K562 (cell line): ENCODE results near the gene TGM3. TPM values are rescaled to one million over a fixed set of nuclear protein-coding genes. Genes with fewer than 3 reads are reported as not detected.

Experiments used
- ATAC-seq: fragments of 200-7000 bp; cut with Tn5 transposase; 3 replicates; pipeline ENCODE4 v1.9.1; 2020; ENCODE audit warnings: moderate library complexity
- BruUV-seq: library from RNA; stranded (reverse); fragments of 400-500 nt; replicated peaks from 2 replicates; lab custom pipeline; 2021; lab: Mats Ljungman, UMichigan
- CTCF ChIA-PET: fragments of 300-600 bp; formaldehyde crosslinking; extraction: SDS; loops from one replicate; lab custom pipeline; 2021; ENCODE audit warnings: low intra/inter-chr PET ratio; lab: Yijun Ruan, JAX
- POLR2A ChIA-PET: fragments of 300-600, 350-650 bp; sonication (Branson Sonifier 250); formaldehyde crosslinking; extraction: SDS; loops from one replicate; lab custom pipeline; 2021; ENCODE audit warnings: antibody characterized with exemption, inconsistent platforms; lab: Yijun Ruan, JAX
- DNase-seq, 4 experiments: peaks; one replicate each; pipeline versions ENCODE4 v3.0.0 to v3.0.0-alpha.2; 2011 to 2018; ENCODE audit warnings: low spot score in 3 of 4, mixed read lengths in 3 of 4; ENCODE audit errors: extremely low read depth in 1 of 4
- FAIRE-seq: peaks from 2 replicates; lab custom pipeline; 2011; peaks lifted over from hg19 to GRCh38; lab: Jason Lieb, UNC
- H2AFZ ChIP-seq: 2 replicates; pipeline ENCODE4 v1.6.0; 2011; ENCODE audit warnings: low read depth, low read length, control low read depth, inconsistent platforms
- H3K27ac ChIP-seq: fragments of 200-600 bp; 3 replicates; pipeline ENCODE4 v1.8.0; 2011; ENCODE audit warnings: low read depth, mild to moderate bottlenecking, control low read depth, inconsistent platforms, low read length, moderate library complexity, mixed read lengths; ENCODE audit errors: extremely low read depth
- H3K27me3 ChIP-seq, 2 experiments: fragments of 300-600 bp in 1 of 2; 2 replicates in 1 of 2; 3 replicates in 1 of 2; pipeline versions ENCODE4 v1.6.0 to v1.8.0; 2011; ENCODE audit warnings: inconsistent platforms in 2 of 2, low read length in 2 of 2, mild to moderate bottlenecking in 1 of 2, mixed read lengths in 1 of 2, moderate library complexity in 1 of 2; ENCODE audit not compliant: control insufficient read depth in 2 of 2, insufficient read depth in 2 of 2
- H3K36me3 ChIP-seq: fragments of 300-600 bp; 3 replicates; pipeline ENCODE4 v1.8.0; 2011; ENCODE audit warnings: mild to moderate bottlenecking, low read length, inconsistent platforms; ENCODE audit not compliant: control insufficient read depth, insufficient read depth
- H3K4me1 ChIP-seq, 2 experiments: fragments of 200-600 bp in 1 of 2; replicated peaks in 1 of 2; 2 replicates in 1 of 2; 3 replicates in 1 of 2; pipeline versions ENCODE4 v1.5.1 to v1.8.0; 2011; ENCODE audit warnings: inconsistent platforms in 2 of 2, low read length in 2 of 2, mild to moderate bottlenecking in 1 of 2, mixed read lengths in 1 of 2, moderate library complexity in 1 of 2; ENCODE audit not compliant: control insufficient read depth in 2 of 2, insufficient read depth in 2 of 2
- H3K4me2 ChIP-seq: 2 replicates; pipeline ENCODE4 v1.6.1; 2011; ENCODE audit warnings: low read length, control low read depth, inconsistent platforms, mixed read lengths; ENCODE audit not compliant: insufficient read depth
- H3K4me3 ChIP-seq: fragments of 200-600 bp; sonication (generic), shearing (Covaris generic); 2 replicates; pipeline ENCODE4 v1.5.1; 2016; ENCODE audit warnings: control low read depth, inconsistent platforms
- H3K79me2 ChIP-seq: fragments of 200-600 bp; 3 replicates; pipeline ENCODE4 v1.8.0; 2011; ENCODE audit warnings: low read length, inconsistent platforms; ENCODE audit not compliant: control insufficient read depth, insufficient read depth
- H3K9ac ChIP-seq, 2 experiments: 2 replicates each; pipeline versions ENCODE4 v1.6.0 to v1.6.1; 2011; ENCODE audit warnings: low read depth in 2 of 2, low read length in 2 of 2, control low read depth in 1 of 2, inconsistent platforms in 1 of 2, mild to moderate bottlenecking in 1 of 2, mixed read lengths in 1 of 2; ENCODE audit not compliant: insufficient read depth in 1 of 2
- H3K9me1 ChIP-seq: one replicate; pipeline ENCODE4 v1.6.0; 2011; ENCODE audit warnings: inconsistent platforms, mild to moderate bottlenecking, low read length, moderate library complexity; ENCODE audit not compliant: control insufficient read depth, insufficient read depth
- H3K9me3 ChIP-seq: replicated peaks from 2 replicates; pipeline ENCODE4 v1.5.1; 2011; ENCODE audit warnings: low read depth, low read length, inconsistent platforms; ENCODE audit not compliant: control insufficient read depth, insufficient read depth
- H4K20me1 ChIP-seq: replicated peaks from 2 replicates; pipeline ENCODE4 v1.6.1; 2011; ENCODE audit warnings: low read length, inconsistent platforms, mixed read lengths; ENCODE audit not compliant: control insufficient read depth, insufficient read depth
- AFF4 ChIP-seq: sonication (generic); formaldehyde crosslinking; IDR thresholded peaks from 2 replicates; pipeline ENCODE4 v1.8.0; 2023; ENCODE audit warnings: mild to moderate bottlenecking, missing genetic modification reagents
- CREB3L1 ChIP-seq: fragments of 450-650 bp; IDR thresholded peaks from 2 replicates; pipeline ENCODE4 v1.6.1; 2014; ENCODE audit warnings: low read depth, mild to moderate bottlenecking, moderate library complexity, borderline replicate concordance
- DACH1 ChIP-seq: fragments of 450-650 bp; IDR thresholded peaks from 2 replicates; pipeline ENCODE4 v1.6.1; 2018; ENCODE audit not compliant: partially characterized antibody
- DPF2 ChIP-seq: fragments of 450-650 bp; IDR thresholded peaks from 2 replicates; pipeline ENCODE4 v1.6.1; 2016
- E2F3 ChIP-seq: fragments of 250-450 bp; sonication (Bioruptor Pico); IDR thresholded peaks from 2 replicates; pipeline ENCODE4 v1.4.0; 2020; ENCODE audit warnings: mild to moderate bottlenecking
- E2F6 ChIP-seq, 2 experiments: IDR thresholded peaks; 2 replicates each; pipeline ENCODE4 v1.6.1; 2011; ENCODE audit warnings: borderline replicate concordance in 1 of 2, control low read depth in 1 of 2, low read depth in 1 of 2, low read length in 1 of 2, mild to moderate bottlenecking in 1 of 2, mixed read lengths in 1 of 2, moderate library complexity in 1 of 2; ENCODE audit not compliant: insufficient read depth in 1 of 2, insufficient read length in 1 of 2, poor library complexity in 1 of 2, severe bottlenecking in 1 of 2; ENCODE audit errors: extremely low read depth in 1 of 2
- EP300 ChIP-seq: IDR thresholded peaks from 2 replicates; pipeline ENCODE4 v1.6.1; 2012; ENCODE audit warnings: low read length, improper control_type of control experiment
- IRF1 ChIP-seq: sonication (generic); formaldehyde crosslinking; IDR thresholded peaks from 2 replicates; pipeline ENCODE4 v1.8.0; 2022; ENCODE audit warnings: missing genetic modification reagents, mild to moderate bottlenecking, borderline replicate concordance
- MAFG ChIP-seq: fragments of 450-650 bp; conservative IDR thresholded peaks from 2 replicates; pipeline ENCODE4 v1.6.1; 2016; ENCODE audit warnings: missing genetic modification characterization, missing compliant biosample characterization
- POU5F1 ChIP-seq: fragments of 150-350 bp; IDR thresholded peaks from 2 replicates; pipeline ENCODE4 v1.6.1; 2014; ENCODE audit warnings: borderline replicate concordance, low read length, low read depth, mild to moderate bottlenecking; ENCODE audit not compliant: partially characterized antibody
- RBFOX2 ChIP-seq: fragments of 200-400 bp; formaldehyde crosslinking; IDR thresholded peaks from 2 replicates; pipeline ENCODE4 v1.6.1; 2017; ENCODE audit warnings: low read depth, mild to moderate bottlenecking, low read length, moderate library complexity
- RUNX1 ChIP-seq: sonication (generic); IDR thresholded peaks from 2 replicates; pipeline ENCODE4 v1.6.1; 2016; ENCODE audit warnings: antibody characterized with exemption, low read depth
- SOX6 ChIP-seq: fragments of 450-650 bp; IDR thresholded peaks from 2 replicates; pipeline ENCODE4 v1.6.1; 2014; ENCODE audit warnings: mild to moderate bottlenecking
- ZNF121 ChIP-seq: sonication (generic); formaldehyde crosslinking; conservative IDR thresholded peaks from 2 replicates; pipeline ENCODE4 v1.8.0; 2022; ENCODE audit warnings: missing genetic modification reagents
- ZNF561 ChIP-seq: fragments of 450-650 bp; formaldehyde crosslinking; conservative IDR thresholded peaks from 2 replicates; pipeline ENCODE4 v1.4.0; 2020; ENCODE audit warnings: mild to moderate bottlenecking, moderate library complexity
- WGBS: fragments of 100-300 bp; shearing (Covaris generic); methylation state at CpG from one replicate; pipeline ENCODE4 v1.1.6; 2016; ENCODE audit warnings: low coverage, mixed read lengths; ENCODE audit not compliant: insufficient coverage; ENCODE audit errors: missing lambda C conversion rate; 5-methylcytosine and 5-hydroxymethylcytosine counted together
- in situ Hi-C: fragments of 300-500 bp; cut with MboI; formaldehyde crosslinking; loops from 4 replicates; pipeline ENCODE4 v1.15.0; 2018; ENCODE audit warnings: inconsistent platforms, mixed read lengths
- intact Hi-C: fragments of 100-400 bp; cut with micrococcal nuclease; formaldehyde crosslinking; loops from 2 replicates; pipeline ENCODE4 v1.14.2; 2022
- polyA plus RNA-seq, 8 experiments: library from polyadenylated mRNA; depleted of rRNA in 4 of 8; stranded (reverse) in 5 of 8; unstranded in 3 of 8; fragments of >200 nt; fragmentation: Nextera tagmentation in 2 of 8; fragmentation: Illumina TruSeq in 1 of 8; extraction: Ambion mirVana in 2 of 8; extraction: Trizol in 1 of 8; gene quantifications; 2 replicates each; pipeline versions ENCODE4 v1.2.1 to v1.2.3, GENCODE V29; 2011 to 2014; ENCODE audit warnings: inconsistent platforms in 1 of 8, missing spikeins in 1 of 8
- total RNA-seq, 7 experiments: library from RNA; depleted of rRNA in 6 of 7; stranded (reverse); fragments of >200 nt in 6 of 7; fragmentation: Illumina TruSeq in 2 of 7; extraction: Trizol in 2 of 7; gene quantifications; 2 replicates each; pipeline versions ENCODE4 v1.2.1 to v1.2.3, GENCODE V29; 2011 to 2021; ENCODE audit warnings: low replicate concordance in 1 of 7

The TGM3 gene
- total and polyA plus RNA-seq, 9 of the 15 experiments (the other 6 are each of a cell fraction or from before 2014, with no cell fraction given), result not detected

GRCh38 chr20:2261629-2262028 is 34.2 kb upstream of the TGM3 start:
- no peak for DNase-seq
- Histone ChIP-seq H3K27ac (no peak overlapping the region), H3K9ac (no peak overlapping the region), H3K9me3 (no peaks in the 10 kb centered on the region), H2AFZ (no peak overlapping the region), H4K20me1 (no peaks in the 10 kb centered on the region), H3K79me2 (no peaks in the 10 kb centered on the region), H3K4me3 (no peak overlapping the region), H3K27me3 (peaks cover 0 to 3% of the 10 kb centered on the region in 2 experiments; a peak in 1 of 5 replicates), H3K9me1 (no peaks in the 10 kb centered on the region), H3K4me1 (no peaks in the 10 kb centered on the region), H3K36me3 (no peaks in the 10 kb centered on the region), H3K4me2 (no peak overlapping the region)
- in situ Hi-C loops, result no loop called here
- ChIA-PET POLR2A (interaction anchor here (0.7 kb wide), 1 partner anchor 85 kb away, joined by 3 read pairs; no protein-coding TSS in a partner anchor), CTCF (no interaction called here)
- no peak for ATAC-seq
- WGBS, result 12% methylated on average over 4 of the region's 4 CpGs
- FAIRE-seq, result no peak
- intact Hi-C loops, result loop anchor here (10.0 kb wide), 1 partner anchor 73 kb away; no protein-coding TSS in a partner anchor
- BruUV-seq, result no TSS peak
- TF ChIP-seq MAFG (no peak), SOX6 (no peak), DACH1 (no peak), E2F6 (IDR thresholded peaks at IDR 0.05; ENCODE audit: borderline replicate concordance in 1 of 2, extremely low read depth in 1 of 2, insufficient read depth in 1 of 2, insufficient read length in 1 of 2, low read depth in 1 of 2, low read length in 1 of 2, poor library complexity in 1 of 2, severe bottlenecking in 1 of 2) (no peak), ZNF121 (CRISPR knock-in tag) (no peak), RBFOX2 (no peak), ZNF561 (CRISPR knock-in tag) (no peak), RUNX1 (no peak), IRF1 (CRISPR knock-in tag) (no peak), E2F3 (CRISPR knock-in tag) (no peak), AFF4 (CRISPR knock-in tag) (no peak), EP300 (no peak), POU5F1 (no peak), CREB3L1 (no peak), DPF2 (no peak)
